Uterus (tissue), 4 donors: ENCODE measurements around the gene SEMA6B. TPM values are rescaled to one million over a fixed set of nuclear protein-coding genes. Genes with fewer than 3 reads are reported as not detected.

Experiments
- DNase-seq, 2 donors: peaks; one replicate each; pipeline ENCODE4 v3.0.0-alpha.2; 2019 to 2020
- H3K27ac ChIP-seq, 2 donors: fragments of 200-600 bp; sonication (generic); 1 replicate in 1 of 2; 2 replicates in 1 of 2; pipeline ENCODE4 v1.5.1; 2016 to 2018
- H3K27me3 ChIP-seq, 2 donors: fragments of 200-600 bp; sonication (generic); one replicate each; pipeline ENCODE4 v1.5.1; 2018 to 2019; ENCODE audit warnings: control low read depth in 1 of 2
- H3K36me3 ChIP-seq, 2 donors: fragments of 200-600 bp; sonication (generic); one replicate each; pipeline ENCODE4 v1.5.1; 2019; ENCODE audit warnings: control low read depth in 1 of 2
- H3K4me1 ChIP-seq, 2 donors: fragments of 200-600 bp; sonication (generic); one replicate each; pipeline ENCODE4 v1.5.1; 2018 to 2019; ENCODE audit warnings: control low read depth in 1 of 2
- H3K4me3 ChIP-seq, 2 donors: fragments of 200-600 bp; sonication (generic); 1 replicate in 1 of 2; 2 replicates in 1 of 2; pipeline ENCODE4 v1.5.1; 2018 to 2019; ENCODE audit warnings: mild to moderate bottlenecking in 1 of 2
- H3K9me3 ChIP-seq, 2 donors: fragments of 200-600 bp; sonication (generic); one replicate each; pipeline ENCODE4 v1.5.1; 2019; ENCODE audit warnings: control low read depth in 1 of 2
- CTCF ChIP-seq, 4 experiments: fragments of 200-600 bp in 2 of 4; fragments of 450-650 bp in 2 of 4; sonication (generic) in 2 of 4; IDR thresholded peaks; one replicate each; pipeline ENCODE4 v1.5.1; 2016 to 2019; ENCODE audit warnings: antibody characterized with exemption in 4 of 4, mild to moderate bottlenecking in 2 of 4, moderate library complexity in 1 of 4
- POLR2A ChIP-seq, 2 donors: fragments of 450-650 bp; IDR thresholded peaks; one replicate each; pipeline ENCODE4 v1.6.1; 2016; ENCODE audit warnings: antibody characterized with exemption in 2 of 2, mild to moderate bottlenecking in 1 of 2, moderate library complexity in 1 of 2
- intact Hi-C: fragments of 100-400 bp; cut with DNase I; formaldehyde crosslinking; loops from one replicate; pipeline ENCODE4 v1.15.1; 2023; ENCODE audit warnings: low total_unique reads
- total RNA-seq, 4 donors: library from RNA; depleted of rRNA in 3 of 4; stranded (reverse); fragments of >200 nt in 3 of 4; gene quantifications; one replicate each; pipeline versions ENCODE4 v1.1.0 to v1.2.4, GENCODE V29; 2014 to 2023
- donor health status: DM: yes; HTN: yes; CAD: no.

Gene SEMA6B
- total RNA-seq, 4 donors from 2014 or later, result 1.8 to 48.1 (median 5.5) TPM

GRCh38 chr19:4518345-4519171, 40.9 kb downstream of the SEMA6B start, which contains the start of gene PLIN4:
TSS of gene PLIN4 (minus strand) at chr19:4518486. CDS start at chr19:4518272, 214 bp downstream.
- DNase-seq, result peak; percentile 89 to 91

GRCh38 chr19:4517451-4518057, 41.9 kb downstream of the SEMA6B start:
- Histone ChIP-seq H3K27me3 (no peaks in the 10 kb centered on the region), H3K9me3 (no peaks in the 10 kb centered on the region), H3K27ac (peak overlapping the region; percentile 85 to 92), H3K4me3 (peak overlapping the region; percentile 37 to 49), H3K36me3 (no peaks in the 10 kb centered on the region), H3K4me1 (peaks cover 0 to 14% of the 10 kb centered on the region in 2 donors)
- TF ChIP-seq POLR2A (IDR thresholded peaks at IDR 0.05), result no peak
- TF ChIP-seq CTCF (IDR thresholded peaks at IDR 0.05), result no peak
- DNase-seq, result no peak
- intact Hi-C loops, result no loop called here

More at GRCh38 chr19:4518345-4519171, 40.9 kb downstream of the SEMA6B start, which contains the start of gene PLIN4:
- Histone ChIP-seq H3K27me3 (no peaks in the 10 kb centered on the region), H3K9me3 (no peaks in the 10 kb centered on the region), H3K36me3 (no peaks in the 10 kb centered on the region), H3K27ac (peak within 1 kb of the TSS; percentile 85 to 92), H3K4me1 (peaks cover 0 to 14% of the 10 kb centered on the region in 2 donors), H3K4me3 (peak within 1 kb of the TSS; percentile 37 to 49)
- peak; percentile 20 to 80 for TF ChIP-seq POLR2A (IDR thresholded peaks at IDR 0.05)
- TF ChIP-seq CTCF (IDR thresholded peaks at IDR 0.05), result peak in 1 of 4 experiments; percentile 11
- intact Hi-C loops, result no loop called here

DNA sequence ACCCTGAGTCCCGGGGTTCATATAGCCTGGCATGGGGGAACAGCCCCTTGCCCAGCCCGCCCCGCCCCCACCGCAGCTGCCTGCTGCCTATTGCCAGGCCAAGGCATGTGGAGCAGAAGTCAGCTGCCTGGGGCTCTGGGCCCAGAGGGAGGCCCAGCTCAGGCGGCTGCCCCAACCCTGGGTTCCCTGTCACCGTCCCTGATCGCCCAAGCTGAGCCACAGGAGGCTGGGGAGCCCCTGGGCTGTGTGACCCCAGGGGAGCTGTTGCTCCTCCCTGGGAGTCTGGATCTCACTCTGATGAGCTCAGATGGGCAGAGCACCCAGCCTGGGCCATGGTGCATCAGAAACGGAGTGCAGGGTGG, 42.6 kb downstream of the SEMA6B start:
- intact Hi-C loops, result no loop called here
- no peaks in the 10 kb centered on the region for H3K9me3 ChIP-seq
- no peak for TF ChIP-seq CTCF (IDR thresholded peaks at IDR 0.05)
- no peak for TF ChIP-seq POLR2A (IDR thresholded peaks at IDR 0.05)
- peak overlapping the region in 1 of 2 donors; percentile 49 for H3K4me3 ChIP-seq
- H3K36me3 ChIP-seq, result no peaks in the 10 kb centered on the region
- no peak for DNase-seq
- H3K4me1 ChIP-seq, result peaks cover 0 to 14% of the 10 kb centered on the region in 2 donors
- H3K27ac ChIP-seq, result peak overlapping the region; percentile 85 to 92
- no peaks in the 10 kb centered on the region for H3K27me3 ChIP-seq

- intact Hi-C loops, result no loop called here
- no peaks in the 10 kb centered on the region for H3K36me3 ChIP-seq
Observed at GRCh38 chr19:4516199-4516938, 43.1 kb downstream of the SEMA6B start.

More at GRCh38 chr19:4516199-4516938, 43.1 kb downstream of the SEMA6B start:
- DNase-seq, result no peak
- no peak overlapping the region for H3K4me3 ChIP-seq
- H3K27ac ChIP-seq, result peak overlapping the region; percentile 85 to 92
- no peaks in the 10 kb centered on the region for H3K27me3 ChIP-seq
- peaks cover 0 to 14% of the 10 kb centered on the region in 2 donors for H3K4me1 ChIP-seq
- no peaks in the 10 kb centered on the region for H3K9me3 ChIP-seq
- TF ChIP-seq CTCF (IDR thresholded peaks at IDR 0.05) (no peak), POLR2A (IDR thresholded peaks at IDR 0.05) (no peak)
